GM12878 (cell line): ENCODE results near the gene TMC8. TPM values are rescaled to one million over a fixed set of nuclear protein-coding genes. Genes with fewer than 3 reads are reported as not detected.
A peak's percentile ranks its signal among the peaks of the same experiment; 100 is the strongest.

ENCODE experiments used
- ATAC-seq: fragments of 200-7000 bp; cut with Tn5 transposase; 3 replicates; pipeline ENCODE4 v1.9.1; 2020; ENCODE audit warnings: mild to moderate bottlenecking, moderate library complexity
- BruUV-seq: library from RNA; stranded (reverse); fragments of 400-500 nt; replicated peaks from 2 replicates; lab custom pipeline; 2021; lab: Mats Ljungman, UMichigan
- CTCF ChIA-PET: fragments of 300-600 bp; sonication (Branson Sonifier 250); formaldehyde crosslinking; extraction: SDS; loops from one replicate; lab custom pipeline; 2021; ENCODE audit warnings: inconsistent platforms; lab: Yijun Ruan, JAX
- POLR2A ChIA-PET: fragments of 350-600 bp; formaldehyde crosslinking; extraction: SDS; loops from one replicate; lab custom pipeline; 2021; ENCODE audit warnings: inconsistent platforms; lab: Charles Lee
- RAD21 ChIA-PET: fragments of 300-600 bp; sonication (Branson Sonifier 250); formaldehyde crosslinking; loops from one replicate; lab custom pipeline; 2023; ENCODE audit warnings: antibody characterized with exemption; ENCODE audit not compliant: unreplicated experiment; lab: Charles Lee
- SMC1A ChIA-PET: fragments of 300-600 bp; sonication (Branson Sonifier 250); formaldehyde crosslinking; loops from one replicate; lab custom pipeline; 2023; ENCODE audit not compliant: unreplicated experiment, uncharacterized antibody; lab: Charles Lee
- DNase-seq: peaks from one replicate; pipeline ENCODE4 v3.0.0-alpha.2; 2011; ENCODE audit warnings: low read depth, low spot score
- FAIRE-seq: peaks from 3 replicates; lab custom pipeline; 2011; peaks lifted over from hg19 to GRCh38; lab: Jason Lieb, UNC
- H2AFZ ChIP-seq: 2 replicates; pipeline ENCODE4 v1.6.0; 2011; ENCODE audit warnings: low read depth, low read length, control low read depth; ENCODE audit not compliant: control insufficient read depth
- H3K27ac ChIP-seq: 2 replicates; pipeline ENCODE4 v1.5.1; 2011; ENCODE audit warnings: control low read depth; ENCODE audit not compliant: control insufficient read depth, insufficient read depth
- H3K27me3 ChIP-seq, 2 experiments: replicated peaks in 1 of 2; 2 replicates each; pipeline versions ENCODE4 v1.6.0 to v1.6.1; 2011; ENCODE audit warnings: low read length in 1 of 2; ENCODE audit not compliant: control insufficient read depth in 2 of 2, insufficient read depth in 2 of 2
- H3K36me3 ChIP-seq, 2 experiments: 2 replicates each; pipeline ENCODE4 v1.5.1; 2011; ENCODE audit warnings: low read length in 1 of 2; ENCODE audit not compliant: control insufficient read depth in 2 of 2, insufficient read depth in 2 of 2
- H3K4me1 ChIP-seq: 2 replicates; pipeline ENCODE4 v1.6.1; 2011; ENCODE audit warnings: mild to moderate bottlenecking, low read length, moderate library complexity, mixed read lengths; ENCODE audit not compliant: control insufficient read depth, insufficient read depth
- H3K4me2 ChIP-seq: 2 replicates; pipeline ENCODE4 v1.6.0; 2011; ENCODE audit warnings: control low read depth; ENCODE audit not compliant: control insufficient read depth, insufficient read depth
- H3K4me3 ChIP-seq: fragments of 200-600 bp; sonication (generic); 2 replicates; pipeline ENCODE4 v1.5.1; 2016
- H3K79me2 ChIP-seq: 2 replicates; pipeline ENCODE4 v1.6.0; 2011; ENCODE audit warnings: low read length; ENCODE audit not compliant: control insufficient read depth, insufficient read depth
- H3K9ac ChIP-seq: 2 replicates; pipeline ENCODE4 v1.8.0; 2011; ENCODE audit warnings: low read length, control low read depth, mixed read lengths; ENCODE audit not compliant: control insufficient read depth, insufficient read depth
- H3K9me3 ChIP-seq: replicated peaks from 3 replicates; pipeline ENCODE4 v1.5.1; 2011; ENCODE audit warnings: mild to moderate bottlenecking, low read length; ENCODE audit not compliant: control insufficient read depth, insufficient read depth
- H4K20me1 ChIP-seq: 2 replicates; pipeline ENCODE4 v1.6.0; 2011; ENCODE audit not compliant: control insufficient read depth, insufficient read depth
- MXI1 ChIP-seq: fragments of 150-350 bp; IDR thresholded peaks from 2 replicates; pipeline ENCODE4 v1.6.1; 2011; ENCODE audit warnings: low read depth, mild to moderate bottlenecking, inconsistent platforms, low read length, improper control_type of control experiment
- POLR2A ChIP-seq: IDR thresholded peaks from 2 replicates; pipeline ENCODE4 v1.6.1; 2011; ENCODE audit warnings: low read depth, mild to moderate bottlenecking, low read length
- RB1 ChIP-seq: fragments of 450-650 bp; formaldehyde crosslinking; IDR thresholded peaks from 2 replicates; pipeline ENCODE4 v1.6.1; 2017; ENCODE audit warnings: mild to moderate bottlenecking, borderline replicate concordance
- WGBS: methylation state at CpG from one replicate; pipeline ENCODE4 v1.1.6; 2016; ENCODE audit warnings: low lambda C conversion rate; ENCODE audit not compliant: insufficient replicate concordance, insufficient coverage; ENCODE audit errors: missing lambda C conversion rate; 5-methylcytosine and 5-hydroxymethylcytosine counted together
- in situ Hi-C: fragments of 300-500 bp; cut with MboI; formaldehyde crosslinking; loops from 9 replicates; pipeline ENCODE4 v1.14.3; 2018; ENCODE audit warnings: mixed read lengths
- intact Hi-C: fragments of 100-400 bp; cut with micrococcal nuclease; formaldehyde crosslinking; loops from one replicate; pipeline ENCODE4 v1.14.2; 2022; ENCODE audit not compliant: unreplicated experiment
- polyA plus RNA-seq, 11 experiments: library from polyadenylated mRNA; depleted of rRNA in 4 of 11; unstranded in 6 of 11; stranded (reverse) in 5 of 11; fragments of >200 nt; fragmentation: Nextera tagmentation in 4 of 11; fragmentation: Illumina TruSeq in 1 of 11; extraction: Ambion mirVana in 4 of 11; extraction: Trizol in 1 of 11; gene quantifications; 1 replicate in 1 of 11; 2 replicates in 10 of 11; pipeline versions ENCODE4 v1.2.1 to v1.2.3, GENCODE V29; 2011 to 2016; ENCODE audit warnings: inconsistent platforms in 2 of 11, missing spikeins in 2 of 11, low read depth in 1 of 11
- total RNA-seq, 4 experiments: library from RNA; depleted of rRNA in 3 of 4; stranded (reverse); fragments of >200 nt in 3 of 4; fragmentation: Illumina TruSeq in 1 of 4; extraction: Trizol in 1 of 4; gene quantifications; 2 replicates each; pipeline versions ENCODE4 v1.2.1 to v1.2.3, GENCODE V29; 2013 to 2021

TMC8 gene
- total and polyA plus RNA-seq, 10 of the 15 experiments (the other 5 are each of a cell fraction or from before 2014, with no cell fraction given), result 2.7 to 128 (median 40.0) TPM

- intact Hi-C loops, result no loop called here
- ChIA-PET POLR2A (interaction anchor here (0.8 kb wide), 1 partner anchor 9 kb away, joined by 3 read pairs; no protein-coding TSS in a partner anchor), SMC1A (no interaction called here), RAD21 (interaction anchor here (1.0 to 1.3 kb wide), 2 partner anchors 90 to 128 kb away, joined by 3 to 4 read pairs; no protein-coding TSS in a partner anchor), CTCF (interaction anchor here (1.3 to 5.0 kb wide), 3 partner anchors 11 to 66 kb away, joined by 3 to 46 read pairs (median 4); no protein-coding TSS in a partner anchor)
- peaks cover 28 to 32% of the 10 kb centered on the region in 2 experiments for H3K36me3 ChIP-seq
- TF ChIP-seq RB1, result no peak
- peak; percentile 41; the same call in 1 of the 2 replicates for TF ChIP-seq POLR2A
- no peak overlapping the region for H2AFZ ChIP-seq
- no TSS peak for BruUV-seq
- 97% methylated on average over 22 of the region's 22 CpGs for WGBS
- ATAC-seq, result no peak
- no peak overlapping the region for H3K9ac ChIP-seq
- FAIRE-seq, result no peak
- H3K4me1 ChIP-seq, result peaks cover 27% of the 10 kb centered on the region
- no peak overlapping the region for H3K27ac ChIP-seq
- peaks cover 5% of the 10 kb centered on the region; the same call in 1 of the 2 replicates for H4K20me1 ChIP-seq
- H3K4me3 ChIP-seq, result no peak overlapping the region
- no peak overlapping the region for H3K4me2 ChIP-seq
- no peak for DNase-seq
- in situ Hi-C loops, result loop anchor here (5.0 kb wide), 1 partner anchor 67 kb away; no protein-coding TSS in a partner anchor
- H3K27me3 ChIP-seq, result no peaks in the 10 kb centered on the region
- peaks cover 2% of the 10 kb centered on the region for H3K79me2 ChIP-seq
- no peaks in the 10 kb centered on the region for H3K9me3 ChIP-seq
Measured at GRCh38 chr17:78110363-78111015, 20.1 kb upstream of the TMC8 start.

GRCh38 chr17:78111016-78111726 is 19.4 kb upstream of the TMC8 start:
- peaks cover 27% of the 10 kb centered on the region for H3K4me1 ChIP-seq
- ChIA-PET SMC1A (interaction anchor here (0.6 to 1.6 kb wide), 4 partner anchors 31 to 220 kb away, joined by 3 to 6 read pairs (median 4); no protein-coding TSS in a partner anchor), CTCF (interaction anchor here (0.7 to 5.0 kb wide), 3 partner anchors 26 to 92 kb away, joined by 3 to 46 read pairs (median 3); no protein-coding TSS in a partner anchor), RAD21 (interaction anchor here (1.0 kb wide), 1 partner anchor 91 kb away, joined by 4 read pairs; no protein-coding TSS in a partner anchor), POLR2A (interaction anchor here (0.5 to 0.6 kb wide), 2 partner anchors 134 to 1021 kb away, joined by 6 read pairs; no protein-coding TSS in a partner anchor)
- peaks cover 2% of the 10 kb centered on the region for H3K79me2 ChIP-seq
- H2AFZ ChIP-seq, result no peak overlapping the region
- no peak overlapping the region for H3K27ac ChIP-seq
- in situ Hi-C loops, result loop anchor here (5.0 kb wide), 1 partner anchor 66 kb away; no protein-coding TSS in a partner anchor
- no peak overlapping the region for H3K4me3 ChIP-seq
- FAIRE-seq (no peak), DNase-seq (no peak), ATAC-seq (no peak)
- peaks cover 28 to 32% of the 10 kb centered on the region in 2 experiments for H3K36me3 ChIP-seq
- H4K20me1 ChIP-seq, result peaks cover 5% of the 10 kb centered on the region; the same call in 1 of the 2 replicates
- H3K9ac ChIP-seq, result no peak overlapping the region
- intact Hi-C loops, result no loop called here
- no TSS peak for BruUV-seq
- WGBS, result 89% methylated on average over 19 of the region's 19 CpGs
- TF ChIP-seq POLR2A (0 out of 2 replicates have a peak, but pooled peaks have one; percentile 12), MXI1 (no peak)
- TF ChIP-seq, all 136 proteins: peak for 1
- no peak overlapping the region for H3K4me2 ChIP-seq
- H3K9me3 ChIP-seq, result no peaks in the 10 kb centered on the region
- no peaks in the 10 kb centered on the region for H3K27me3 ChIP-seq
